Breast epithelium (tissue), 4 donors: ENCODE data around the gene DRD2. TPM values are rescaled to one million over a fixed set of nuclear protein-coding genes. Genes with fewer than 3 reads are reported as not detected.

ENCODE experiments used
- DNase-seq, 2 donors: peaks; one replicate each; pipeline ENCODE4 v3.0.0-alpha.2; 2019; ENCODE audit warnings: low spot score in 2 of 2
- H3K27ac ChIP-seq, 2 donors: fragments of 200-600 bp; sonication (generic) in 1 of 2; one replicate each; pipeline ENCODE4 v1.5.1; 2016 to 2019; ENCODE audit warnings: mild to moderate bottlenecking in 1 of 2
- H3K27me3 ChIP-seq, 2 donors: fragments of 200-600 bp; sonication (generic) in 1 of 2; one replicate each; pipeline versions ENCODE4 v1.5.1 to v1.6.0; 2017 to 2019; ENCODE audit warnings: control low read depth in 1 of 2, mild to moderate bottlenecking in 1 of 2
- H3K36me3 ChIP-seq: fragments of 200-600 bp; one replicate; pipeline ENCODE4 v1.5.1; 2019
- H3K4me1 ChIP-seq, 2 donors: fragments of 200-600 bp; sonication (generic); one replicate each; pipeline ENCODE4 v1.5.1; 2016 to 2019; ENCODE audit warnings: control low read depth in 1 of 2
- H3K4me3 ChIP-seq, 3 donors: fragments of 200-600 bp; sonication (generic); 1 replicate in 2 of 3; 2 replicates in 1 of 3; pipeline ENCODE4 v1.5.1; 2016 to 2019; ENCODE audit warnings: mild to moderate bottlenecking in 3 of 3, moderate library complexity in 2 of 3
- H3K9me3 ChIP-seq, 2 donors: fragments of 200-600 bp; sonication (generic) in 1 of 2; one replicate each; pipeline ENCODE4 v1.5.1; 2016 to 2019; ENCODE audit warnings: control low read depth in 1 of 2
- POLR2A ChIP-seq: fragments of 450-650 bp; IDR thresholded peaks from one replicate; pipeline ENCODE4 v1.6.1; 2016; ENCODE audit warnings: antibody characterized with exemption, mild to moderate bottlenecking, moderate library complexity
- POLR2AphosphoS5 ChIP-seq, 3 donors: sonication (generic); formaldehyde crosslinking; IDR thresholded peaks; one replicate each; pipeline ENCODE4 v1.6.1; 2017; ENCODE audit warnings: antibody characterized with exemption in 3 of 3
- intact Hi-C: fragments of 100-400 bp; cut with DNase I; formaldehyde crosslinking; loops from one replicate; pipeline ENCODE4 v1.15.1; 2023; ENCODE audit warnings: low total_unique reads
- total RNA-seq, 3 donors: library from RNA; depleted of rRNA; stranded (reverse); fragments of >200 nt; gene quantifications; one replicate each; pipeline ENCODE4 v1.1.0, GENCODE V29; 2016
- TF ChIP-seq, protein P1 (sequence below), 3 donors: fragments of 450-650 bp; IDR thresholded peaks; one replicate each; pipeline ENCODE4 v1.5.1; 2016 to 2017; ENCODE audit warnings: antibody characterized with exemption in 3 of 3, mild to moderate bottlenecking in 3 of 3, moderate library complexity in 3 of 3

The DRD2 gene
- total RNA-seq, 3 donors from 2014 or later, result 0.16 to 8.5 (median 0.33) TPM

DNA sequence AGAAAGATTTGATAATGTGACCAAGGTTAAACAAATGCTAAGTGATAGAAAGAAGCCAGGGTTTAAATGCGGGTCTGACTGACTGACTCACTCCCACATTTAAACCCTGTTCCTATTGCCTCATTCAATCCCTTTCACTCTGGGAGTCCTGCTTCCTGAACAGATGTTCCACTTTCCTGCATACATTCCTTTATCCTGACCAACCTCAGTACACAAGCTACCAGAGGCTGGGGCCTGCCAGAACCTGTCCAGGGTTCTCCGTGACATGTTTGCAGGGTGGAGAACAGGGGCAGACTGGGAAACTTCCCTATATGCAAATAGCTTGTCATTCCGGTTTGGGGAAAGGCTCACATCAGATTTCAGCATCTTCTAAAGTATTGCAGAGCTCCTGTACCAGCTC lies 90.6 kb downstream of the DRD2 start:
- H3K27ac ChIP-seq, result peak overlapping the region; percentile 56 to 73
- TF ChIP-seq, protein P1, sequence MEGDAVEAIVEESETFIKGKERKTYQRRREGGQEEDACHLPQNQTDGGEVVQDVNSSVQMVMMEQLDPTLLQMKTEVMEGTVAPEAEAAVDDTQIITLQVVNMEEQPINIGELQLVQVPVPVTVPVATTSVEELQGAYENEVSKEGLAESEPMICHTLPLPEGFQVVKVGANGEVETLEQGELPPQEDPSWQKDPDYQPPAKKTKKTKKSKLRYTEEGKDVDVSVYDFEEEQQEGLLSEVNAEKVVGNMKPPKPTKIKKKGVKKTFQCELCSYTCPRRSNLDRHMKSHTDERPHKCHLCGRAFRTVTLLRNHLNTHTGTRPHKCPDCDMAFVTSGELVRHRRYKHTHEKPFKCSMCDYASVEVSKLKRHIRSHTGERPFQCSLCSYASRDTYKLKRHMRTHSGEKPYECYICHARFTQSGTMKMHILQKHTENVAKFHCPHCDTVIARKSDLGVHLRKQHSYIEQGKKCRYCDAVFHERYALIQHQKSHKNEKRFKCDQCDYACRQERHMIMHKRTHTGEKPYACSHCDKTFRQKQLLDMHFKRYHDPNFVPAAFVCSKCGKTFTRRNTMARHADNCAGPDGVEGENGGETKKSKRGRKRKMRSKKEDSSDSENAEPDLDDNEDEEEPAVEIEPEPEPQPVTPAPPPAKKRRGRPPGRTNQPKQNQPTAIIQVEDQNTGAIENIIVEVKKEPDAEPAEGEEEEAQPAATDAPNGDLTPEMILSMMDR (IDR thresholded peaks at IDR 0.05), result no peak
- peak in 1 of 3 donors; percentile 51 for TF ChIP-seq POLR2AphosphoS5 (IDR thresholded peaks at IDR 0.05)
- H3K36me3 ChIP-seq, result no peaks in the 10 kb centered on the region
- DNase-seq, result peak in 1 of 2 donors; percentile 93
- H3K27me3 ChIP-seq, result peaks cover 0 to 11% of the 10 kb centered on the region in 2 donors
- no peaks in the 10 kb centered on the region for H3K4me1 ChIP-seq
- H3K4me3 ChIP-seq, result no peak overlapping the region
- no peaks in the 10 kb centered on the region for H3K9me3 ChIP-seq
- intact Hi-C loops, result no loop called here

DNA sequence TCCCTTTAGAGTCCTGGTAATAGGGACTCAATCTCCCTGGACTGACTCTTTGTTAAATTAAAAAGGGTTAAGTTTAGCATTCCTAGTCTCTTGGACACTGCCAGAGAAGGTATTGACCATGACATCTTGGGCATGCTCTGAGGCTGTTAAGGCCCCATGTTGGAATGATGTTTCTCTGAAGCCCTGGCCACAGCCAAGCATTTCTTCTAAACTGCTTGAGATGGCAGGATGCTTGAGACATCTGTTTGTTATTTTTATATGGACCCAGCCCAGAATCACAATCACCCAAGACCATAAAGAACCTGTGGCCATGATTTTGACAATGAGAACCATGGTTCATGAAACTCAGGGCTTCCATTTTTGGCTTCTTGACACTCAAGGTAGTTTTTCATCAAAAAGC lies 93.1 kb downstream of the DRD2 start:
- H3K36me3 ChIP-seq, result no peaks in the 10 kb centered on the region
- no peak for DNase-seq
- H3K4me1 ChIP-seq, result no peaks in the 10 kb centered on the region
- TF ChIP-seq POLR2AphosphoS5 (IDR thresholded peaks at IDR 0.05) (no peak), POLR2A (no peak)
- TF ChIP-seq, protein P1 (IDR thresholded peaks at IDR 0.05), result no peak
- no peak overlapping the region for H3K27ac ChIP-seq
- intact Hi-C loops, result no loop called here
- H3K4me3 ChIP-seq, result no peak overlapping the region
- no peaks in the 10 kb centered on the region for H3K9me3 ChIP-seq
- H3K27me3 ChIP-seq, result no peaks in the 10 kb centered on the region

DNA sequence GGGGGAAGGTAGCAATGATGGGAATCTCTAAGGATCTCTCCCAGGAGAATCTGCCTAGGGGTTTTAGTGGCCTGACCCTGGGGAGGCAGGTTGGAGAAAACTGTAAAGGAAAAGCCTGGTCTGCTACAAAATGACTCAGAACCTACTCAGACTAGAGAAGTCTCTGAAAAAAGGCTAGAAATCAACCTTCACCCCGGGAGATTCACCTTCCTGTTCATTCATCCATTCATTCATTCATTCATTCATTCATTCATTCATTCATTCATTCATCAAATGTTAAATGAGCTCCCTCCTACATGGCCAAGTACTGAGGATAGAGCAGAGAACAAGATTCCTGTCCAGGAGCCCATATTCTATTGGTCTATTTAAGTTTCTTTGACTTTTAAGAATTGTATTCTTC lies 96.5 kb downstream of the DRD2 start:
- no peaks in the 10 kb centered on the region for H3K4me1 ChIP-seq
- no peaks in the 10 kb centered on the region for H3K27me3 ChIP-seq
- no peaks in the 10 kb centered on the region for H3K36me3 ChIP-seq
- H3K27ac ChIP-seq, result no peak overlapping the region
- no peak for TF ChIP-seq POLR2AphosphoS5 (IDR thresholded peaks at IDR 0.05)
- TF ChIP-seq, protein P1 (IDR thresholded peaks at IDR 0.05), result no peak
- no peak for TF ChIP-seq POLR2A
- intact Hi-C loops, result no loop called here
- H3K9me3 ChIP-seq, result no peaks in the 10 kb centered on the region
- no peak overlapping the region for H3K4me3 ChIP-seq
- no peak for DNase-seq

DNA sequence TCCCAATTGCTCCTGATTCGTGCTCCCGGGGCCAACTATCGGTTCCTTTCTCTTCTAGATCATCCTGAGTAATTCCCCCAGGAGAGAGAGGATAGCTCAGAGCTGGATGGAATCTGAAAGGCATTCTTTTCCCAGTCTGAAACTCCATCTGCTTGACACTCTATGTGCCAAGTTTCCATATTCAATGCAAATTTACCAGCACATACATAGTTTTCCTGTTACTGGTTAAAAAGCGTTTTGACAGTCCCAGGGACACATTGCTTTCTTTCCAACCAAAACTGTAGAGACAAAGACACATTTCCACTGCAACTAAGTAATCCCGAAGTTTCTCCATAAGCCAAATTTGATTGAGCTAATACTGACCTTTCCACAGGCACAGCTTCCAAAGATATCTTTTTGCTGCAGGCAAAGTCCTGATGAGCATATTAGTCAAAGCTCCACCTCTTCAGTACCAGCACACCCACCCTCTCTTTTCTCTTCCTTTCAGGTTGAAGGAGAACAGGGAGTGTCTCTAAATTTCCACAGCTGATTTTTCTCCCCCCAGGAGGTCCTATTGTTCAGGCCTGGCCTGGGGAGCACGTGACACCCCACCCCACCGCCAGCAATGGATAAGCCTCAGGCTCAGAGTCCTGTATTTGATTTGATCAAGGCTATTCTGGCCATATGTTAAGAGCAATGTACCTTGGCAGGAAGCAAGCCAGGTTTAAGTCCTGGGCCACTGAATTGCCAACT lies 97.4 kb downstream of the DRD2 start:
- intact Hi-C loops, result no loop called here
- no peaks in the 10 kb centered on the region for H3K4me1 ChIP-seq
- no peaks in the 10 kb centered on the region for H3K36me3 ChIP-seq
- H3K9me3 ChIP-seq, result no peaks in the 10 kb centered on the region
- no peak for DNase-seq
- no peak overlapping the region for H3K27ac ChIP-seq
- TF ChIP-seq POLR2A (no peak), POLR2AphosphoS5 (IDR thresholded peaks at IDR 0.05) (no peak)
- TF ChIP-seq, protein P1 (IDR thresholded peaks at IDR 0.05), result no peak
- no peaks in the 10 kb centered on the region for H3K27me3 ChIP-seq
- no peak overlapping the region for H3K4me3 ChIP-seq

DNA sequence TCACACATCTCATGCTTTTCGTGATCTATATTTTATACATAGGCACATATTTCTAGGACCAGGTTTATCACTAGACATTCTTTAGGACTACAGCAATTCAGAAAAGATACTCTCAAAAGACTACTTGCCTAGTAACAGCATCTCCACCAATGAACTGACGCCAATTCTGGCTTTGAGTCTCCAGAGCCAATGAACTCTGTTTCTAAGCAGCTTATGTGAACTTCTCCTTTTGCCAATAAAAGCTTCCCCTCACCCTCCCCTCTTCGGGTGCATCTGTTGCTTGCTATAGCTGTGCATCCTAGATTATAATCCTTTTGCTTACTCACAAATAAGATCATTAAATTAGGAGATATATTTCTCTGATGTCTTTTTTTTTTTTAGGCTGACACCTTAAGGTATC lies 99.0 kb downstream of the DRD2 start:
- intact Hi-C loops, result no loop called here
- Histone ChIP-seq H3K27ac (no peak overlapping the region), H3K4me3 (no peak overlapping the region), H3K36me3 (no peaks in the 10 kb centered on the region), H3K9me3 (no peaks in the 10 kb centered on the region), H3K4me1 (no peaks in the 10 kb centered on the region), H3K27me3 (no peaks in the 10 kb centered on the region)
- DNase-seq, result no peak
- TF ChIP-seq POLR2AphosphoS5 (IDR thresholded peaks at IDR 0.05), result no peak
